Stimulated activated CD4-positive, alpha-beta T cell treated with anti-CD3 and anti-CD28 coated beads, TNF-alpha, amount 100 ng/mL, for 24 hours (primary cell): ENCODE results near the gene HBD.
"Not testable (repeated sequence)": the region's sequence is repeated elsewhere in the genome, so short reads cannot be mapped to it uniquely, and the experiment has no call there.

Experiments
- DNase-seq, 3 experiments: peaks; one replicate each; pipeline ENCODE4 v3.0.0-alpha.2; 2020; ENCODE audit warnings: low read depth in 3 of 3

The HBD gene

GRCh38 chr11:5234381-5234834 lies at the start of gene HBD:
Gene HBD, minus strand, starts transcription at chr11:5234483. Its CDS starts 50 bp downstream, at chr11:5234433.
- no peak for DNase-seq

- no peak for DNase-seq
Observed at GRCh38 chr11:5283882-5284281, 49.6 kb upstream of the HBD start.

GRCh38 chr11:5283086-5283485 lies 48.8 kb upstream of the HBD start:
- no peak for DNase-seq

- no peak for DNase-seq
Observed at GRCh38 chr11:5282628-5283027, 48.3 kb upstream of the HBD start.

- no peak for DNase-seq
Observed at GRCh38 chr11:5281596-5281995, 47.3 kb upstream of the HBD start.

- no peak for DNase-seq
Observed at GRCh38 chr11:5280582-5281102, 46.4 kb upstream of the HBD start.

- DNase-seq, result no peak
Observed at GRCh38 chr11:5279471-5280090, 45.3 kb upstream of the HBD start.

- DNase-seq, result no peak
Observed at GRCh38 chr11:5277807-5278382, 43.6 kb upstream of the HBD start.

GRCh38 chr11:5276697-5277096 lies 42.4 kb upstream of the HBD start:
- no peak for DNase-seq

GRCh38 chr11:5275369-5276110 lies 41.3 kb upstream of the HBD start:
- no peak for DNase-seq

GRCh38 chr11:5274395-5274794 lies 40.1 kb upstream of the HBD start:
- DNase-seq, result no peak

- DNase-seq, result no peak
Observed at GRCh38 chr11:5272395-5273017, 38.2 kb upstream of the HBD start.

GRCh38 chr11:5269715-5270147 lies 35.4 kb upstream of the HBD start, which contains the start of gene HBE1:
Gene HBE1, minus strand, starts transcription at chr11:5269945. Its CDS starts 55 bp downstream, at chr11:5269890.
- no peak for DNase-seq

GRCh38 chr11:5267033-5267563 lies 32.8 kb upstream of the HBD start:
- DNase-seq, result no peak

- no peak for DNase-seq
Observed at GRCh38 chr11:5266609-5267008, 32.3 kb upstream of the HBD start.

- no peak for DNase-seq
Observed at GRCh38 chr11:5265832-5266231, 31.5 kb upstream of the HBD start.

GRCh38 chr11:5258543-5259262 lies 24.4 kb upstream of the HBD start:
- DNase-seq, result no peak

- DNase-seq, result no peak
Observed at GRCh38 chr11:5257296-5257695, 23.0 kb upstream of the HBD start.

GRCh38 chr11:5254646-5255413 lies 20.5 kb upstream of the HBD start, which contains the start of gene HBG2:
Gene HBG2, minus strand, starts transcription at chr11:5254781. Its CDS starts 53 bp downstream, at chr11:5254728.
- DNase-seq, result not testable (repeated sequence)

- DNase-seq, result not testable (repeated sequence)
Observed at GRCh38 chr11:5254023-5254422, 19.7 kb upstream of the HBD start.
